Stomach (tissue), 4 donors: Measurements from ENCODE around the gene ELOVL5.

Experiments
- POLR2A ChIP-seq, 4 donors: fragments of 450-650 bp; IDR thresholded peaks; one replicate each; pipeline ENCODE4 v1.6.1; 2016; ENCODE audit warnings: antibody characterized with exemption in 4 of 4, control low read depth in 2 of 4, mild to moderate bottlenecking in 1 of 4, moderate library complexity in 1 of 4
- POLR2AphosphoS5 ChIP-seq, 3 donors: sonication (generic); formaldehyde crosslinking; IDR thresholded peaks; one replicate each; pipeline ENCODE4 v1.6.1; 2016; ENCODE audit warnings: antibody characterized with exemption in 3 of 3
- TF ChIP-seq, protein P1 (sequence below), 7 experiments: fragments of 450-650 bp in 4 of 7; fragments of 200-600 bp in 3 of 7; sonication (generic) in 3 of 7; IDR thresholded peaks; one replicate each; pipeline ENCODE4 v1.5.1; 2016 to 2019; ENCODE audit warnings: antibody characterized with exemption in 7 of 7, control low read depth in 2 of 7, mild to moderate bottlenecking in 1 of 7

DNA sequence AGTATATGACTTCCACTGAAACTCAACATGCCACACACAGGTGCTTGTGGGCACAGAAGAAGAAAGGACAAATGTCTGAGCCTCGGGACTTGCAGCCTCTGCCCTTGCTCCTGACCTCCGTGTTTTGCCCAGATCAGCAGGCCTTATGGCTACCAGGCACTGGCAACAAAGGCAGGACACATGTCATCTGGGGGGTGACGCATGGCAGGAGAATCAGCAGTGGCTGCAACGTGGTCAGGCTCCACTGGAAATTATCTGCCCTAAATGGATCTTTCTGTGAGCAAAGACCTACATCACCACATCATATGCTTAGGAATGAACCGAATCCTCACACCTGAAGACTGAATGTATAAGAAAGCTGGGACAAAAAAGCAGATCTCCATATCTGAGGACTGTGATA, 78.9 kb downstream of the ELOVL5 start:
- TF ChIP-seq, protein P1, sequence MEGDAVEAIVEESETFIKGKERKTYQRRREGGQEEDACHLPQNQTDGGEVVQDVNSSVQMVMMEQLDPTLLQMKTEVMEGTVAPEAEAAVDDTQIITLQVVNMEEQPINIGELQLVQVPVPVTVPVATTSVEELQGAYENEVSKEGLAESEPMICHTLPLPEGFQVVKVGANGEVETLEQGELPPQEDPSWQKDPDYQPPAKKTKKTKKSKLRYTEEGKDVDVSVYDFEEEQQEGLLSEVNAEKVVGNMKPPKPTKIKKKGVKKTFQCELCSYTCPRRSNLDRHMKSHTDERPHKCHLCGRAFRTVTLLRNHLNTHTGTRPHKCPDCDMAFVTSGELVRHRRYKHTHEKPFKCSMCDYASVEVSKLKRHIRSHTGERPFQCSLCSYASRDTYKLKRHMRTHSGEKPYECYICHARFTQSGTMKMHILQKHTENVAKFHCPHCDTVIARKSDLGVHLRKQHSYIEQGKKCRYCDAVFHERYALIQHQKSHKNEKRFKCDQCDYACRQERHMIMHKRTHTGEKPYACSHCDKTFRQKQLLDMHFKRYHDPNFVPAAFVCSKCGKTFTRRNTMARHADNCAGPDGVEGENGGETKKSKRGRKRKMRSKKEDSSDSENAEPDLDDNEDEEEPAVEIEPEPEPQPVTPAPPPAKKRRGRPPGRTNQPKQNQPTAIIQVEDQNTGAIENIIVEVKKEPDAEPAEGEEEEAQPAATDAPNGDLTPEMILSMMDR (IDR thresholded peaks at IDR 0.05): no peak
- TF ChIP-seq POLR2A (IDR thresholded peaks at IDR 0.05) (no peak), POLR2AphosphoS5 (IDR thresholded peaks at IDR 0.05) (no peak)
